HFF-Myc (cell line): ENCODE data around the gene RBFOX1.

Experiments used
- DNase-seq: peaks from one replicate; pipeline ENCODE4 v3.0.0-alpha.2; 2011; ENCODE audit warnings: low read depth; ENCODE audit errors: extremely low read depth
- H3K4me3 ChIP-seq: replicated peaks from 2 replicates; pipeline ENCODE4 v1.5.1; 2011; ENCODE audit warnings: low read depth, mild to moderate bottlenecking, control low read depth, low read length
- CTCF ChIP-seq: IDR thresholded peaks from 2 replicates; pipeline ENCODE4 v1.5.1; 2012; ENCODE audit warnings: mild to moderate bottlenecking, low read depth, low read length, control low read depth; ENCODE audit errors: missing control alignments

RBFOX1 gene

GRCh38 chr16:7377231-7377630, 44.6 kb downstream of the RBFOX1 start:
- TF ChIP-seq CTCF, result no peak
- H3K4me3 ChIP-seq, result no peak overlapping the region
- DNase-seq, result no peak

- H3K4me3 ChIP-seq, result no peak overlapping the region
- no peak for TF ChIP-seq CTCF
- DNase-seq, result no peak
Measured at GRCh38 chr16:7378024-7378695, 45.5 kb downstream of the RBFOX1 start.

- TF ChIP-seq CTCF, result no peak
- no peak for DNase-seq
Measured at GRCh38 chr16:7380441-7380840, 47.8 kb downstream of the RBFOX1 start.

GRCh38 chr16:7380911-7381310, 48.3 kb downstream of the RBFOX1 start:
- no peak for TF ChIP-seq CTCF

More at GRCh38 chr16:7380441-7380840, 47.8 kb downstream of the RBFOX1 start:
- H3K4me3 ChIP-seq, result no peak overlapping the region

DNA sequence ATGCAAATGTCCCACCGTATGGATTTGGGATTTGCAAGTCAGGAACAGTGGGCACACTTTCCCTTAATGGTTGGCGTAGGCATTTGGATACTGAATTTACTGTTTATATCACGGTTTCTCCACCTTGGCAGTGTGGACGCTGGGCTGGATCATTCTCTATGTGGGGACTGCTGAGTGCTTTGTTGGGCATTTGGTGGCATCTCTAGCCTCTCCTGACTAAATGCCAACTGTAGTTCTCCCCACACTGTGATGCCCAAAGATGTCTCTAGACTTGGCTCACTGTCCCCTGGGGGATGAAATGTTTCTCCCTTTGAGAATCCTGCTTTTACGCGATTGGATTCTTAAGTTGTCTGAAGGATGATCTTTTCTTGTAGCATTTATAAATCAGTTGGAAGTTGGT, 49.0 kb downstream of the RBFOX1 start:
- no peak for DNase-seq
- TF ChIP-seq CTCF, result no peak

More at GRCh38 chr16:7380911-7381310, 48.3 kb downstream of the RBFOX1 start:
- no peak for DNase-seq
- H3K4me3 ChIP-seq, result no peak overlapping the region

DNA sequence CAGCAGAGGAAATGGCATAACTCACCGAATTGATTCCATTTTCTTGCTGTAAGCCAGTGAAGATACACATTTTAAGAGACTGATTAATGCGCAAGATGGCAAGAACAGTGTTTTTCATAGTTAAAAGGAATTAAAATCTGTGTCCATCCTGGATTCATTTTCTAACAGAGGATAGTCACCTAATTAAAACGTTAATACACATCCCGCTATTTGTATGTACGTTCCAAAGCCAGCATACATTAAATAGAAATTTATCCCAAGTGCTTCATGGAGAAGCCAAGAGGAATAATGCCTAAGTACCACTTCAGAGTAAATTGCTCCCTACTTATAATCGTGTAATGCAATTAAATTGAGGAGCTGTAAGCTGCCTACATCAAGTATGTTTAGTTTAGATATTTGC, 49.9 kb downstream of the RBFOX1 start:
- no peak overlapping the region for H3K4me3 ChIP-seq
- DNase-seq, result no peak
- TF ChIP-seq CTCF, result no peak

More for the DNA sequence above, 49.0 kb downstream of the RBFOX1 start:
- H3K4me3 ChIP-seq, result no peak overlapping the region

DNA sequence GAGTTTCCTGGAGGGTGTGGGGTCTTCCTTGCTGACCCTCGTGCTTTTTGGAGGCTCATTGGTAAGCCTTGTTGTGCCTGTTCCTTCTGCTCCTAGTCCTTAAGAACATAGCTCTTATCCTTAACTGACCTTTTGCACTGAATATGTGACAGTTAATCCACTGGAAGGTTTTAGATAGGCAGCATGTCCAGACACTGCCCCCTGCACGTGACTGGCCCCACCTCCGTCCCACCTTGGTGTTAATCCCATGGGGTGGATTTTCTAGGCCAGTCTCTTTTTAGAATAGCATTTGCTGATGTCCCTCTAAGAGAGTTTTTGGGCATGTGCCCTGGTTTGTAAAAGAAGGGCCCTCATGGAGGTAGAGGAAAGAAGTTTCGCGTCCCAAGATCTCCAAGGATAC, 58.3 kb downstream of the RBFOX1 start:
- no peak overlapping the region for H3K4me3 ChIP-seq
- no peak for TF ChIP-seq CTCF
- DNase-seq, result no peak
